HS-5 (cell line): ENCODE results near the gene CCDC117.
"Not testable (repeated sequence)": the region's sequence is repeated elsewhere in the genome, so short reads cannot be mapped to it uniquely, and the experiment has no call there.

Source experiments
- DNase-seq: peaks from one replicate; pipeline ENCODE4 v3.0.0-alpha.2; 2012; ENCODE audit warnings: low read depth

The CCDC117 gene

GRCh38 chr22:28772633-28773460 is at the start of gene CCDC117:
CCDC117 (plus strand) TSS chr22:28772695; CDS start chr22:28772850, 155 bp downstream.
- peak; percentile 74 for DNase-seq

GRCh38 chr22:28728002-28728401 is 44.5 kb upstream of the CCDC117 start:
- no peak for DNase-seq

- DNase-seq: no peak
These were observed 43.7 kb upstream of the CCDC117 start for GRCh38 chr22:28728621-28729313.

- DNase-seq: no peak
These were observed 42.3 kb upstream of the CCDC117 start for GRCh38 chr22:28730179-28730578.

- no peak for DNase-seq
These were observed 38.1 kb upstream of the CCDC117 start for GRCh38 chr22:28734393-28734792.

- no peak for DNase-seq
These were observed 36.0 kb upstream of the CCDC117 start for GRCh38 chr22:28736301-28737155.

- no peak for DNase-seq
These were observed 34.8 kb upstream of the CCDC117 start for GRCh38 chr22:28737701-28738100.

GRCh38 chr22:28738876-28739275 is 33.6 kb upstream of the CCDC117 start:
- not testable (repeated sequence) for DNase-seq

GRCh38 chr22:28741200-28741784 is 31.2 kb upstream of the CCDC117 start:
- no peak for DNase-seq

- peak; percentile 95 for DNase-seq
These were observed 30.5 kb upstream of the CCDC117 start, which contains the start of the genes CHEK2 and HSCB for GRCh38 chr22:28741785-28742561. CHEK2 (minus strand) TSS chr22:28741820; CDS start chr22:28734721, 7,099 bp downstream. HSCB (plus strand) TSS chr22:28742039; CDS start chr22:28742096, 57 bp downstream.

- no peak for DNase-seq
These were observed 29.9 kb upstream of the CCDC117 start for GRCh38 chr22:28742562-28742962.

GRCh38 chr22:28743852-28744251 is 28.6 kb upstream of the CCDC117 start:
- no peak for DNase-seq

- DNase-seq: peak; percentile 37
These were observed 22.0 kb upstream of the CCDC117 start for GRCh38 chr22:28750471-28750881.

- DNase-seq: not testable (repeated sequence)
These were observed 18.0 kb upstream of the CCDC117 start for GRCh38 chr22:28754512-28754911.

GRCh38 chr22:28759861-28760560 is 12.5 kb upstream of the CCDC117 start:
- no peak for DNase-seq

- DNase-seq: no peak
These were observed 11.1 kb upstream of the CCDC117 start for GRCh38 chr22:28761449-28761755.

- not testable (repeated sequence) for DNase-seq
These were observed 10.5 kb upstream of the CCDC117 start for GRCh38 chr22:28762000-28762399.

- DNase-seq: no peak
These were observed 5.9 kb upstream of the CCDC117 start for GRCh38 chr22:28766628-28767027.

- no peak for DNase-seq
These were observed 3.6 kb upstream of the CCDC117 start for GRCh38 chr22:28768701-28769393.
